Epithelial cell of proximal tubule (primary cell): ENCODE measurements around the gene NCSTN. TPM values are rescaled to one million over a fixed set of nuclear protein-coding genes. Genes with fewer than 3 reads are reported as not detected.

Experiments
- DNase-seq: peaks from one replicate; pipeline ENCODE4 v3.0.0-alpha.2; 2011; ENCODE audit warnings: low read depth
- H3K4me3 ChIP-seq: 2 replicates; pipeline ENCODE4 v1.5.1; 2011; ENCODE audit warnings: low read depth, mild to moderate bottlenecking, low read length
- CTCF ChIP-seq: conservative IDR thresholded peaks from 2 replicates; pipeline ENCODE4 v1.5.1; 2012; ENCODE audit warnings: low read depth, mild to moderate bottlenecking, low read length
- total RNA-seq: library from RNA; depleted of rRNA; stranded (reverse); fragments of >200 nt; gene quantifications from 2 replicates; pipeline ENCODE4 v1.2.3, GENCODE V29; 2015

Gene NCSTN
- total RNA-seq, 1 donor from 2014 or later: 55.7 TPM

GRCh38 chr1:160309571-160309970 lies 33.6 kb upstream of the NCSTN start:
- no peak overlapping the region for H3K4me3 ChIP-seq
- no peak for TF ChIP-seq CTCF
- DNase-seq: no peak

GRCh38 chr1:160315359-160315758 lies 27.8 kb upstream of the NCSTN start:
- no peak for TF ChIP-seq CTCF
- no peak overlapping the region for H3K4me3 ChIP-seq
- no peak for DNase-seq

GRCh38 chr1:160322831-160323230 lies 20.4 kb upstream of the NCSTN start:
- DNase-seq: no peak

GRCh38 chr1:160325252-160325651 lies 17.9 kb upstream of the NCSTN start:
- TF ChIP-seq CTCF: no peak

More at GRCh38 chr1:160322831-160323230, 20.4 kb upstream of the NCSTN start:
- TF ChIP-seq CTCF: no peak
- H3K4me3 ChIP-seq: no peak overlapping the region

GRCh38 chr1:160326418-160326817 lies 16.8 kb upstream of the NCSTN start:
- no peak for DNase-seq
- TF ChIP-seq CTCF: no peak

More at GRCh38 chr1:160325252-160325651, 17.9 kb upstream of the NCSTN start:
- no peak for DNase-seq
- H3K4me3 ChIP-seq: no peak overlapping the region

GRCh38 chr1:160328184-160328583 lies 15.0 kb upstream of the NCSTN start:
- no peak for TF ChIP-seq CTCF
- no peak for DNase-seq
- no peak overlapping the region for H3K4me3 ChIP-seq

More at GRCh38 chr1:160326418-160326817, 16.8 kb upstream of the NCSTN start:
- H3K4me3 ChIP-seq: no peak overlapping the region

GRCh38 chr1:160330119-160330518 lies 13.1 kb upstream of the NCSTN start:
- no peak for DNase-seq
- TF ChIP-seq CTCF: peak; percentile 5
- no peak overlapping the region for H3K4me3 ChIP-seq
